ENCODE data around the gene UCN2.

- no peak for TF ChIP-seq CTCF (IDR thresholded peaks at IDR 0.05; ENCODE audit: poor library complexity)
- no peak for TF ChIP-seq EZH2phosphoT487 (IDR thresholded peaks at IDR 0.05; ENCODE audit: low read depth, severe bottlenecking, unreplicated experiment)
- TF ChIP-seq EZH2 (IDR thresholded peaks at IDR 0.05; ENCODE audit: borderline replicate concordance): no peak
Measured at GRCh38 chr3:48569808-48570450, 6.3 kb upstream of the UCN2 start.

All from hepatocyte (in vitro differentiated cells).